Pulmonary artery endothelial cell (primary cell): ENCODE results near the gene ADCY1. TPM values are rescaled to one million over a fixed set of nuclear protein-coding genes. Genes with fewer than 3 reads are reported as not detected.
"Not testable (repeated sequence)": the region's sequence is repeated elsewhere in the genome, so short reads cannot be mapped to it uniquely, and the experiment has no call there.

Source experiments
- DNase-seq: peaks from one replicate; pipeline ENCODE4 v3.0.0-alpha.2; 2011; ENCODE audit warnings: low read depth, low spot score
- total RNA-seq: library from RNA; depleted of rRNA; stranded (reverse); fragments of >200 nt; gene quantifications from 2 replicates; pipeline ENCODE4 v1.2.3, GENCODE V29; 2014

The ADCY1 gene
- total RNA-seq, 1 donor from 2014 or later = 0.26 TPM

DNA sequence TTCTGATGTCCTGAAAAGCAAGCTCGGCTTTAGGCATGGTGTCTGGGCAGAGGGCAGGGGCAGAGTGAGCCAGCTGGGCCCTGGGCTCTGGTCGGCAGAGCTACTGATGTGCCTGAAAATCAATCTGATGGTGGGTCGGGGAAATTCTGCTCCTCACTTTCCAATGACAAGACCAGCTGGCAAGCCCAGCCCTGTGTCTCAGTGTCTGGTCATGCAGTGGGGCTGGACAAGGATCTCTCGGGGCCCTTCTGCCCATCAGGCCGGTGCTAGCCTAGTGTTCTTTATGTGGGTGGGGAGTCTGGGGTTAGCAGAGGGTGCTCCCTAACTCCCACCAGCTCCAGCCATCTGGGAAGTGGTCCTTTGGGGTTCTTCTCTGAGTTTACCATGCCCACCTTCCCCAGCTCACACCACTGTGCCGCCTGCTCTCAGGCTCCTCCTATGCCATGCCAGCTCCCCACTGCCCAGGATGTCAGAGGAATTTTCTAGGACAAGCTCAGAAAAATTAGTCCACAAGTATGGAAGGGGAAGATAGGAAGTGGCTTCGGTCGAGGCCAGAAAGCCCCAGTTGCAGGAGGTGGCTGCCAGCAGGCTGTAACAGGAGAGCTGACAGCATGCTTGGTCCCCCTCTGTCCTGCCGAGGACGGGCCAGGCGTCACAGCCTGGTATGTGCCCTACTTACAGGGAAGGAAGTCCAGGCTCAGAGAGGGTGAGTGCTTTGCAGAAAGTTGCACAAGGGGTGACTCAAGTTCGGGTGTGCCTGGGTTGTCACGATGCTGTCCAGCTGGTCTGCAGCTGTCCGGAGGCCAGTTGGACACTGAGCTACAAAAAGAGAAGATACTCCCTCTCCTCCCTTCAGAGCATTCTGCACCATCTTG lies 135.2 kb downstream of the ADCY1 start:
- no peak for DNase-seq

GRCh38 chr7:45710271-45711160 lies 136.3 kb downstream of the ADCY1 start:
- no peak for DNase-seq

- no peak for DNase-seq
Observed at GRCh38 chr7:45711161-45711490, 137.0 kb downstream of the ADCY1 start.

DNA sequence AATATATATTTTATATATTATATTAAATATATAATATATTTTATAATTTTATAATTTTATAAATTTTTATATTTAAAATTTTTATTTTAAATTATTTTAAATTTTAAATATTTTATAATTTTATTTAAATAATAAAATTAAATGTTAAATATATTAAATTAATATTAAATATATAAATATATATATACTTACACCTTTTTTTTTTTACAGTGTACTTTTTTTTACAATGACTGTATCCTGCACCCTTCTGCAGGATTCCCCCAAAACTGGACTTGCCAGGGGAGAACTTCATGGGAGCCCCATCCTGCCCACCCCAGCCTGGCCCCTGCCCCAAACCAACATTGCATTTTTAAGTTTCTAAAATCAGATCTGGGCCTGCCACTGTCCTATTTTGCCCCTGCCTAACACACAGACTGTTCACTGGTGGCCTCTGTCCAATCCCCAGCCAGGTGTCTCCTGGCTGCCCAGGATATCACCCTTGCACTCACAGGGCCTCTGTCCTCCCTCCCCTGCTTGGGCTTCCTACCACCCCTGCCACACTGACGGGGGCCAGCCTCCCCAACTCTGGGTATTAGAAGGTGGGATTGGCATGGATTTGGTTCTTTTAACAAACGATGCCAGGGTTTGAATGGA lies 138.0 kb downstream of the ADCY1 start:
- no peak for DNase-seq

DNA sequence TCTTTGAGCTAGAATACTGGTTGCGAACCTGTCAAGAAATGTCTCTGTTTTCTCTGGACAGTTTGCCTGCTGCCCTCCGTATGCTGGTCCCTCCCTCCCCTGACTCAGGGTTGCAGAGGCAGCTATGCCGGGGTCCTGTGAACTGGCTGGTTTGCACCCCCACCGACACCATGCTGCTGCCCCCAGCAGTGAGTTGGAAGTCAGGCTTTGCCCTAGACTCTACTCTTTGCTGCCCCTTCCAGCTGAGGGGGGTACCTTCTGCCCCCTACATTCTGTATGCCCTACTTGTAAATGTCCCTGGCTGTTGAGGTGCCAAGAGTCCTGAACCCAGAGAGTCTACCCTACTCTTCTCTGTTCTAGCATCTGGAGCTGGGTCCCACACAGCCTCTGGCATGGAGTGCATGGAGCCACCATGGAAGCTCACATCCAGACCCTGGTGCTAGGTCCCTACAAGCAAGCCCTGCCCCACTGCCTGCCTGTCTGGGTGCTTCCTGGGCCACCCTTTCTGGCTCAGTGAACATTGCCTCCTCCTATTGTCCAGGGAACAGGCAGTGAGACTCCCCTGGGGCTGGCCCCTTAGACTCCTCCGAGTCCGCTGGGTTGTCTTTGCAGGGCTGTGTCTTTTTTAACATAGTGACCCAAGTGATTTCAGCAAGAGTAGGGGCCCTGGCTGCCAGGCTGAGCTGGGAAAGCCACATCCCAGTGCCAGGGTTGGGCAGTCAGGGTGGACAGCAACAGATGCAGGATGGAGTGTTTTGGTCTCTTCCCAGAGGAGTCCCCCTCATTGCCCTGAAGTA lies 138.9 kb downstream of the ADCY1 start:
- DNase-seq = no peak

DNA sequence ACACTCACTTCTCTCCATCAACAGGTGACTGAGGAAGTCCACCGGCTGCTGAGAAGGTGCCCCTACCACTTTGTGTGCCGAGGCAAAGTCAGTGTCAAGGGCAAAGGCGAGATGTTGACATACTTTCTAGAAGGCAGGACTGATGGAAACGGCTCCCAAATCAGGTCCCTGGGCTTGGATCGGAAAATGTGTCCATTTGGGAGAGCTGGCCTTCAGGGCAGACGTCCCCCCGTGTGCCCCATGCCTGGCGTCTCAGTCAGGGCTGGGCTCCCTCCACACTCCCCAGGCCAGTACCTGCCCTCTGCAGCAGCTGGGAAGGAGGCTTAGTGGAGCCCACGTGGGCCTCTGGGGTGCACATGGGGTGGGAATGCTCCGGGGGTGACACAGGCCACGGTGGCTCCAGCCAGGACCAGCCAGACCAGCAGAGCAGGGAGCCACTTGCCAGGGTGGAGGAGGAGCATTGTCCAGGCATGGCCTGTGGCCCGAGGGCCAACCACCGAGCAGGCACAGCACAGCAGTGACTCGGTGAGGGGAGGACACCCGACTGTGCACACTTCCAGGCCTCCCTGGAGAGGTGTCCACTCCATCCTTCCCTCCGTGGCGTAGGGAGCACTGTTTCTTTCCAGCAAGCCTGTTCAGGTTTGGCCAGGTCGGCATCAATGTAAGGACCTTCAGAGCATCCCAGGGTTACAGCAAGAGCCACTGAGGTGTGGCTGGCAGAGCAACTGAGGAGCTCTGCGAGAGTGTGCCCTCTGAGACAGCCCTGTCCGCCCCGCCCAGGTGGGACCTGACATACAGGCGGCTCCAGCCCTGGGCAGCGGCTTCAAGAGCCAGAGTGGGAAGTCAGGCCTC lies 139.7 kb downstream of the ADCY1 start:
- DNase-seq = no peak

DNA sequence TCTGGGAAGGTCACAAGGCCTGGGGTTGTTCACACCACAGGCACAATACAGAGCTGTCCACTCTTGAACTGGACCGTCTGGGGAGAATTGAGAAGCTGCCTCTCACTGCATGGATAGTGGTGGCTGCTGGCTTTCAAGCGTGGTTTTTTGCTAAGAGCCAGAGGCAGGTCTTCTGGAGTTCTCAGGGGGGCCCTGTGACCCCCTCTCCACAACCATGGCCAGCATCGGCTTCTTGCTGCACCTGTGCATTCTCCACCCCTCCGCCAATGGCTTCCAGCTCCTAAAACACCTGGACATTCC lies 140.3 kb downstream of the ADCY1 start:
- no peak for DNase-seq

- no peak for DNase-seq
Observed at GRCh38 chr7:45715471-45716352, 141.5 kb downstream of the ADCY1 start.

- DNase-seq = no peak
Observed at GRCh38 chr7:45716380-45717203, 142.4 kb downstream of the ADCY1 start.

DNA sequence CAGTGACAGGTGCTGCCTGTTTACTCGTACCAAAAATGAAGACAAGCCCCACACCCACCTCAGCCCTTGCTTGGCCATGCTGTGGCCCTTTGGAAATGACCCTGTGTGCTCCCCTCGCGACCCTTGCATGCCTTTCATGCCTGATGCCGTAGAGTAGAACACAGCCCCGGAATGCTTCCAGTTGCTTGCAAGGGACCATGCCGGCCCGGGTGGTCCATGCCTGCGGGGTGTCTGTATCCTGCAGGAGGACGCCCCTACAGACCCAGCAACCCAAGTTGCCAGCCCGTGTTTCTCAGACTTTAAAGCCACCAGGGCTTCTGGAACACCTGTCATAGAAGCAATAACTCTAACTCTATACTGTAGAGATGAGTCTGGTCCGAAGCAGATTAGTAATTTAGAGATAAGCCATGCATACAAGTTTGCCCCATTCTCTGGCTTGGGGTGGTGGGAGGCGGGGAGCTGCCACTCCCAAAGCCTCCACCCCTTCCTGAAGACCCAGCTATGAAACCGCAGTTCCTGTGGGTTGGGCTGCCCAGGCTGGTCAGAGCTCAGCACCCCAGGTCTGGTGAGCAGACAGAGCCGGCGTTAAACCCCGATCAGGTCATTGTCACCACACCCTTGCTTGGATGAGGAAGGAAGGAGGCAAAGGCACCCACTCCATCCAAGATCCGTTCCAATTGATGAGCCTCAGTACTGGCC lies 143.5 kb downstream of the ADCY1 start:
- DNase-seq = no peak

DNA sequence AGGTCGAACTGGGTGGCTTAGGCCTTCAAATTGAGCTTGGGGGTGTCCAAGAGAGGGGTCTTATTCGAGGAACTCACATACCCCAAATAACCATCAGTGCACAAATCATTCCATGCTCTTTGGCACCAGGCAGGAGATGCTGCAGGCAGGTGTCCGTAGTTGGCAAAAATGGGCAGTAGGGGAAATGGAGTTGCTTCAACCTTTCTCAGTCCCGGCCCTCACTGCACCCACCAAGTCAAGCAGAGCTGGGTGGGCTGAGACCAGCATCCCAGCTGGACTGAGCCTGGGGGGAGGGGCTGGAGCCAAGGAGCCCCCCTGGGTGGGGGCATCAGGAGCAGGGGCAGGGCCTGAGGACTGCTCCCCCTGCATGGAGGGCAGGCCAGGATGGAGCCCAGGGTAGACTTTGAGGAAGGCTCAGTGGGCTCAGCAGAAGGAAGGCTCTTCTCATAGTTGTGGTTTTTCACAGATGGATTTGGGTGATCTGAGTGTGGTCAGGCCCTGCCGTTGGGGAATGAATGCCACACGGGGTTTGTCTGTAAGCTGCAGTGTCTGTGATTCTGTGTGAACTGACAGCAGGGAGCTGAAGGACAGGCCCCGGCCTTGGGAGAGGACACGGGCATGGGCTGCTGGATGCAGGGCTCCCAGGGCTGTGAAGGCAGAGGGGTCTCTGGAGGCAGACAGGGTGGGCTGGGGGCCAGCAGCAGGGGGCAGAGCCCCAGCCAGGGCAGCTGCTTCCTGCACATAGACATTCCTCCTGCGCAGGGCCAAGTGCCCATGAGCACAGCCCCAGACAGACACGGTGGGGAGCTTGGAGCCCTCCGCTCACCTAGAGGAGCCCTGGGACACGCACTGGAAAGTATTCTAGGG lies 144.5 kb downstream of the ADCY1 start:
- DNase-seq = no peak

- no peak for DNase-seq
Observed at GRCh38 chr7:45720989-45721388, 146.8 kb downstream of the ADCY1 start.

- DNase-seq = no peak
Observed at GRCh38 chr7:45721686-45722598, 147.8 kb downstream of the ADCY1 start.

GRCh38 chr7:45725231-45725630 lies 151.1 kb downstream of the ADCY1 start:
- DNase-seq = not testable (repeated sequence)

DNA sequence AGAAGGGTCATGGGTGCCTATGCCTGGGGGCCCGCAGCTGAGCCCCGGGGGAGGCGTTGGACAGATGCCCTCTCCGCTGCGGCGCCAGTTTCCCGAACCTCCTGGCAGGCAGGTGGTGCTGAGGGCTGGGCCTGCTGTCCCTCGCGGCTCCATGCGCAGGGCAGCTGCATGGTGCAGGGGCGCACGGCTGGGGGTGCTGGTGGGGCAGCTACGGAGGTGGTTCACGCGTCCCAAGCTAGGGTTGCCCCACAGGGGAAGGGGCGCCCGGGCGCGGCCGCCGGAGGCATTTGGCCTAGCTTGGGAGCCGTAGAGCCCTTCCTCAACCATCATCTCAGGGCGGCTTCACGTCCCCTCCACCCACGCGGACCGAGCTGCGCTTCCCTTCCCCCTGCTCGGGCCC lies 152.7 kb downstream of the ADCY1 start:
- DNase-seq = no peak
